ENCODE data around the gene APOO. TPM values are rescaled to one million over a fixed set of nuclear protein-coding genes. Genes with fewer than 3 reads are reported as not detected.

APOO gene
- total RNA-seq, 1 donor from 2014 or later = 78.2 TPM

DNA sequence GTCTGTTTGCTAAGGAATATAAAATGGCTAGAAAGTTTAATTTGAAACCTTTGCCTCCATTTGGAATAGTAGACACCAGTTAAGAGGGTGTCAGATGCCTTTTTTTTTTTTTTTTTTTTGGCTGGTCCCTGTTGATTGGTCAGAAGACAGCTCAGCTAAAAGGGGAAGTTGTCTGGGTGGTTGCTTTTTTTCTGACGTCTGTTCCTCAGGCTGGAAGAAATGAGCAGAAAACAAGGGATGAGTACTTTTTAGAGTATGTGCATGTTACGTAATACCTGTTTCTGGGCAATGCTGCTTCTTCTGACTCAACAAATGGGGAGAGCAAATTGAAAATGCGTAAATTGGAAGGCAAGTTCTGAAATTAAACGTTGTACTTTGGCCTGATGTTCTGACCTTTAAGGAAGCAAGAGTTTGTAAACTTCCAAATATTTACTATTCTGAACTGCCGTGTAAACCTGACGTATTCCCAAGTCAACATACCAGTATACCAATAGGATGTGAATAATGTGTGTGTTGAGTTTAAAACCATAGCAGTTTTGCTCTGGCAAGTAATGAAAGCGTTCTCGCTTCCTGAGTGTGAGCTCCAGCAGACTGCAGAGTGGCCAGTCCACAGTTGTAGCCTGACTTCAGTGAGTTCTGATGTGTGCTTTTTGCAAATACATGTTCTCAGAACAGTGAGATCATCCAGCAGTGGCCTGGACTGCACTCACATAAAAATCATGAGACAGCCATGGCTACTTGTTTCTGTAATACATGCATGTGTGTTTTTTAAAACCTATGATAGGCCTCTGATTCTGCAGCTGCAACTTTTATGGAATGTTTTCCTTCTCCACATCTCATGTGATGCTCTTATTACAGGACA is 123.0 kb downstream of the APOO start:
- no peak for TF ChIP-seq CTCF (conservative IDR thresholded peaks at IDR 0.05)
- H3K4me3 Mint-ChIP-seq = peak overlapping the region; percentile 98
- no peaks in the 10 kb centered on the region for H3K9me3 Mint-ChIP-seq
- no peaks in the 10 kb centered on the region for H3K27me3 Mint-ChIP-seq
- peaks cover 28% of the 10 kb centered on the region for H3K4me1 Mint-ChIP-seq (ENCODE audit: unreplicated experiment)
- peak overlapping the region; percentile 87 for H3K27ac Mint-ChIP-seq
- no peak for DNase-seq (ENCODE audit: extremely low spot score, unreplicated experiment)
- H3K36me3 Mint-ChIP-seq = peaks cover 33% of the 10 kb centered on the region

GRCh38 chrX:23783589-23784469 is 123.9 kb downstream of the APOO start:
- Mint-ChIP-seq H3K9me3 (no peaks in the 10 kb centered on the region), H3K36me3 (peaks cover 33% of the 10 kb centered on the region), H3K27ac (peak overlapping the region; percentile 87), H3K4me3 (peak overlapping the region; percentile 98), H3K4me1 (ENCODE audit: unreplicated experiment) (peaks cover 25% of the 10 kb centered on the region), H3K27me3 (no peaks in the 10 kb centered on the region)
- no peak for DNase-seq (ENCODE audit: extremely low spot score, unreplicated experiment)
- TF ChIP-seq CTCF (conservative IDR thresholded peaks at IDR 0.05) = no peak

Other genes starting within 250 kb of the APOO start
- 195 and 268 TPM in 2 replicates for gene PRDX4, start 240.4 kb downstream of the APOO start, total RNA-seq (ENCODE audit: low replicate concordance)
- 37.9 and 51.2 TPM in 2 replicates for gene ACOT9, start 164.7 kb downstream of the APOO start, total RNA-seq (ENCODE audit: low replicate concordance)
- 440 and 517 TPM in 2 replicates for gene SAT1, start 124.8 kb downstream of the APOO start, total RNA-seq (ENCODE audit: low replicate concordance)
- 0.40 TPM in 1 of 2 replicates, not detected in the other for gene CXorf58, start 68 bp upstream of the APOO start, total RNA-seq (ENCODE audit: low replicate concordance)
- 12.0 and 17.6 TPM in 2 replicates for gene KLHL15, start 119.2 kb upstream of the APOO start, total RNA-seq (ENCODE audit: low replicate concordance)
- 368 and 418 TPM in 2 replicates for gene EIF2S3, start 147.0 kb upstream of the APOO start, total RNA-seq (ENCODE audit: low replicate concordance)
- gene ZFX, start 241.8 kb upstream of the APOO start, total RNA-seq (ENCODE audit: low replicate concordance) = 68.8 and 79.7 TPM in 2 replicates

Measured in type B pancreatic cell (in vitro differentiated cells).